MV-4-11 (cell line): ENCODE results near the gene FIGN.

Source experiments
- DNase-seq: peaks from one replicate; lab custom pipeline; 2025; lab: John Stamatoyannopoulos, UW

Gene FIGN

GRCh38 chr2:163558251-163559021 is 177.4 kb downstream of the FIGN start:
- no peak for DNase-seq

- no peak for DNase-seq
Measured at GRCh38 chr2:163556511-163556910, 179.3 kb downstream of the FIGN start.

- DNase-seq: no peak
Measured at GRCh38 chr2:163554864-163555263, 180.9 kb downstream of the FIGN start.

GRCh38 chr2:163553601-163554000 is 182.2 kb downstream of the FIGN start:
- no peak for DNase-seq

- DNase-seq: no peak
Measured at GRCh38 chr2:163552758-163553157, 183.1 kb downstream of the FIGN start.

GRCh38 chr2:163551616-163552373 is 184.0 kb downstream of the FIGN start:
- DNase-seq: no peak

GRCh38 chr2:163548970-163549369 is 186.8 kb downstream of the FIGN start:
- DNase-seq: no peak
